HepG2 (cell line): ENCODE results near the gene PPP1R27. TPM values are rescaled to one million over a fixed set of nuclear protein-coding genes. Genes with fewer than 3 reads are reported as not detected.

Experiments
- ATAC-seq: fragments of 200-7000 bp; cut with Tn5 transposase; 3 replicates; pipeline ENCODE4 v1.9.1; 2020; ENCODE audit warnings: mild to moderate bottlenecking, moderate library complexity
- BruUV-seq: library from RNA; stranded (reverse); fragments of 400-500 nt; replicated peaks from 2 replicates; lab custom pipeline; 2021; lab: Mats Ljungman, UMichigan
- CTCF ChIA-PET: fragments of 300-600 bp; formaldehyde crosslinking; extraction: SDS; loops from one replicate; lab custom pipeline; 2021; ENCODE audit warnings: low total read pairs, inconsistent platforms, low intra/inter-chr PET ratio; lab: Yijun Ruan, JAX
- POLR2A ChIA-PET: fragments of 350-600 bp; sonication (Branson Sonifier 250); formaldehyde crosslinking; loops from one replicate; lab custom pipeline; 2020; ENCODE audit warnings: antibody characterized with exemption, inconsistent platforms; lab: Yijun Ruan, JAX
- DNase-seq: peaks from one replicate; pipeline ENCODE4 v3.0.0-alpha.2; 2015; ENCODE audit warnings: low spot score
- FAIRE-seq: peaks from 3 replicates; lab custom pipeline; 2011; peaks lifted over from hg19 to GRCh38; lab: Jason Lieb, UNC
- H2AFZ ChIP-seq: one replicate; pipeline ENCODE4 v1.6.1; 2011; ENCODE audit warnings: low read length, inconsistent platforms
- H3K27ac ChIP-seq: fragments of 300-600 bp; 3 replicates; pipeline ENCODE4 v1.8.0; 2011; ENCODE audit warnings: mixed run types, mild to moderate bottlenecking, mixed read lengths, low read length, inconsistent platforms; ENCODE audit not compliant: insufficient read depth; ENCODE audit errors: extremely low read length
- H3K27me3 ChIP-seq, 2 experiments: fragments of 200-600 bp in 1 of 2; 2 replicates in 1 of 2; 3 replicates in 1 of 2; pipeline versions ENCODE4 v1.6.0 to v1.8.0; 2011; ENCODE audit warnings: low read length in 2 of 2, mild to moderate bottlenecking in 2 of 2, moderate library complexity in 2 of 2, inconsistent platforms in 1 of 2; ENCODE audit not compliant: insufficient read depth in 2 of 2, control insufficient read depth in 1 of 2
- H3K36me3 ChIP-seq, 2 experiments: fragments of 200-600 bp in 1 of 2; replicated peaks in 1 of 2; 2 replicates in 1 of 2; 3 replicates in 1 of 2; pipeline versions ENCODE4 v1.5.1 to v1.8.0; 2011; ENCODE audit warnings: low read length in 2 of 2, inconsistent platforms in 1 of 2; ENCODE audit not compliant: insufficient read depth in 2 of 2, control insufficient read depth in 1 of 2
- H3K4me1 ChIP-seq: 2 replicates; pipeline ENCODE4 v1.5.1; 2012; ENCODE audit warnings: low read length, inconsistent platforms; ENCODE audit not compliant: insufficient read depth
- H3K4me2 ChIP-seq: 2 replicates; pipeline ENCODE4 v1.6.0; 2011; ENCODE audit warnings: low read depth, low read length, inconsistent platforms
- H3K4me3 ChIP-seq, 3 experiments: fragments of 200-600 bp in 1 of 3; sonication (generic), shearing (Covaris generic) in 1 of 3; replicated peaks in 1 of 3; 2 replicates each; pipeline ENCODE4 v1.5.1; 2011 to 2016; ENCODE audit warnings: low read length in 3 of 3, inconsistent platforms in 2 of 3, low read depth in 2 of 3, mild to moderate bottlenecking in 2 of 3, control low read depth in 1 of 3, mixed read lengths in 1 of 3; ENCODE audit not compliant: insufficient read depth in 1 of 3
- H3K79me2 ChIP-seq: one replicate; pipeline ENCODE4 v1.6.1; 2011; ENCODE audit warnings: low read length, inconsistent platforms; ENCODE audit not compliant: insufficient read depth
- H3K9ac ChIP-seq: 2 replicates; pipeline ENCODE4 v1.6.0; 2011; ENCODE audit warnings: mild to moderate bottlenecking, low read depth, low read length, inconsistent platforms; ENCODE audit not compliant: insufficient read depth
- H3K9me3 ChIP-seq: 2 replicates; pipeline ENCODE4 v1.5.1; 2012; ENCODE audit warnings: mild to moderate bottlenecking, low read length
- H4K20me1 ChIP-seq: 2 replicates; pipeline ENCODE4 v1.6.0; 2011; ENCODE audit warnings: inconsistent platforms, mild to moderate bottlenecking, low read length, moderate library complexity; ENCODE audit not compliant: insufficient read depth
- ATF1 ChIP-seq: IDR thresholded peaks from 2 replicates; pipeline ENCODE4 v1.6.1; 2016; ENCODE audit warnings: mild to moderate bottlenecking, control low read depth
- ETS1 ChIP-seq: sonication (generic); formaldehyde crosslinking; IDR thresholded peaks from 2 replicates; pipeline ENCODE4 v1.4.0; 2020; ENCODE audit warnings: missing genetic modification reagents
- NFE2L2 ChIP-seq: fragments of 150-350 bp; IDR thresholded peaks from 2 replicates; pipeline ENCODE4 v1.6.1; 2014; ENCODE audit warnings: low read length
- NRL ChIP-seq: sonication (generic); formaldehyde crosslinking; IDR thresholded peaks from 2 replicates; pipeline ENCODE4 v1.5.0; 2020; ENCODE audit warnings: missing genetic modification reagents, mild to moderate bottlenecking, moderate library complexity, borderline replicate concordance
- THYN1 ChIP-seq: sonication (generic); formaldehyde crosslinking; IDR thresholded peaks from 2 replicates; pipeline ENCODE4 v1.8.1; 2023; ENCODE audit warnings: low read depth, mild to moderate bottlenecking, moderate library complexity, missing genetic modification reagents, borderline replicate concordance
- ZFP91 ChIP-seq: sonication (generic); formaldehyde crosslinking; IDR thresholded peaks from 2 replicates; pipeline ENCODE4 v1.9.0; 2022; ENCODE audit warnings: missing genetic modification reagents, mild to moderate bottlenecking, borderline replicate concordance
- ZNF407 ChIP-seq: sonication (generic); formaldehyde crosslinking; IDR thresholded peaks from one replicate; pipeline ENCODE4 v1.5.1; 2020; ENCODE audit warnings: mild to moderate bottlenecking, missing genetic modification reagents; ENCODE audit errors: not compliant biosample characterization
- ZNF7 ChIP-seq: IDR thresholded peaks from 2 replicates; pipeline ENCODE4 v1.6.1; 2016; ENCODE audit warnings: missing biosample characterization, missing genetic modification reagents
- WGBS: methylation state at CpG from one replicate; pipeline ENCODE4 v1.1.6; 2017; ENCODE audit warnings: low lambda C conversion rate; 5-methylcytosine and 5-hydroxymethylcytosine counted together
- in situ Hi-C: cut with HindIII; loops from 2 replicates; pipeline ENCODE4 v1.10.0; 2017; ENCODE audit warnings: low pct_unique_long_range_greater_than_20kb; ENCODE audit not compliant: extremely low pct_ligation_motif_present
- intact Hi-C: fragments of 100-400 bp; cut with micrococcal nuclease; formaldehyde crosslinking; loops from one replicate; pipeline ENCODE4 v1.10.0; 2022; ENCODE audit not compliant: unreplicated experiment
- polyA plus RNA-seq, 8 experiments: library from polyadenylated mRNA; depleted of rRNA in 3 of 8; stranded (reverse) in 7 of 8; unstranded in 1 of 8; fragments of >200 nt; fragmentation: Illumina TruSeq in 4 of 8; extraction: Trizol in 4 of 8; gene quantifications; 2 replicates each; pipeline versions ENCODE4 v1.2.1 to v1.2.3, GENCODE V29; 2011 to 2016; ENCODE audit warnings: low read depth in 4 of 8, missing spikeins in 1 of 8, mixed read lengths in 1 of 8; ENCODE audit not compliant: insufficient read depth in 1 of 8
- total RNA-seq, 5 experiments: library from RNA; depleted of rRNA; stranded (reverse); fragments of >200 nt; fragmentation: Illumina TruSeq; extraction: Trizol; gene quantifications; 2 replicates each; pipeline ENCODE4 v1.2.3, GENCODE V29; 2016; ENCODE audit warnings: low read depth in 1 of 5

PPP1R27 gene
- total and polyA plus RNA-seq, 2 of the 13 experiments (the other 11 are each of a cell fraction or from before 2014, with no cell fraction given), result 0.17 to 1.00 TPM

- 0 out of 2 replicates have a peak, but pooled peaks have one; percentile 21 for TF ChIP-seq ZFP91
Observed at GRCh38 chr17:81858170-81858966, 23.5 kb upstream of the PPP1R27 start (continued).

- H3K27me3 ChIP-seq, result no peaks in the 10 kb centered on the region; a peak in 1 of 5 replicates
- H3K9me3 ChIP-seq, result no peaks in the 10 kb centered on the region
- no peak overlapping the region for H3K4me3 ChIP-seq
- H3K4me2 ChIP-seq, result no peak overlapping the region
- 94% methylated on average over 26 of the region's 29 CpGs for WGBS
- H3K79me2 ChIP-seq, result peaks cover 63% of the 10 kb centered on the region
- H3K36me3 ChIP-seq, result peaks cover 47 to 74% of the 10 kb centered on the region in 2 experiments
- no peak overlapping the region for H2AFZ ChIP-seq
- intact Hi-C loops, result no loop called here
- H3K9ac ChIP-seq, result no peak overlapping the region
- FAIRE-seq (no peak), DNase-seq (no peak), ATAC-seq (peak; percentile 13)
- ChIA-PET CTCF (no interaction called here), POLR2A (interaction anchor here (0.6 to 4.3 kb wide), 6 partner anchors 13 to 187 kb away, joined by 3 to 22 read pairs (median 4); partner anchors contain the start of genes MCRIP1 and PPP1R27)
- no TSS peak for BruUV-seq
- H3K4me1 ChIP-seq, result peaks cover 57% of the 10 kb centered on the region
- H4K20me1 ChIP-seq, result peaks cover 32% of the 10 kb centered on the region
- H3K27ac ChIP-seq, result no peak overlapping the region
- in situ Hi-C loops, result no loop called here
- TF ChIP-seq ETS1 (CRISPR knock-in tag) (no peak), THYN1 (CRISPR knock-in tag) (no peak), ZNF7 (CRISPR knock-in tag) (no peak), NFE2L2 (no peak), NRL (CRISPR knock-in tag) (0 out of 2 replicates have a peak, but pooled peaks have one; percentile 41), ZNF407 (CRISPR knock-in tag) (no peak), ATF1 (CRISPR knock-in tag) (no peak)
Observed at GRCh38 chr17:81854974-81855774, 20.3 kb upstream of the PPP1R27 start.
